ENCODE data around the gene PLA2G4B. TPM values are rescaled to one million over a fixed set of nuclear protein-coding genes. Genes with fewer than 3 reads are reported as not detected.

PLA2G4B gene
- total RNA-seq, 1 experiment from 2014 or later = 4.1 TPM

- intact Hi-C loops (cut with micrococcal nuclease; ENCODE audit: unreplicated experiment) = no loop called here
- DNase-seq = no peak
- CTCF ChIA-PET = interaction anchor here (0.6 kb wide), 1 partner anchor 31 kb away, joined by 3 read pairs; no protein-coding TSS in a partner anchor
- TF ChIP-seq CTCF (IDR thresholded peaks at IDR 0.05; ENCODE audit: unreplicated experiment) = no peak
- no peak overlapping the region for H3K4me3 Mint-ChIP-seq (ENCODE audit: low read depth, unreplicated experiment)
- BruUV-seq (replicated peaks) = no TSS peak
- H3K36me3 Mint-ChIP-seq (ENCODE audit: insufficient read depth, unreplicated experiment) = no peaks in the 10 kb centered on the region
- H3K4me1 Mint-ChIP-seq (ENCODE audit: low read depth, unreplicated experiment) = no peaks in the 10 kb centered on the region
- H3K27ac Mint-ChIP-seq (ENCODE audit: unreplicated experiment) = no peak overlapping the region
- peaks cover 43% of the 10 kb centered on the region for H3K27me3 Mint-ChIP-seq (ENCODE audit: unreplicated experiment)
- H3K9me3 Mint-ChIP-seq (ENCODE audit: low read depth, unreplicated experiment) = no peaks in the 10 kb centered on the region
These were observed 37.4 kb downstream of the PLA2G4B start for GRCh38 chr15:41876007-41876406.

DNA sequence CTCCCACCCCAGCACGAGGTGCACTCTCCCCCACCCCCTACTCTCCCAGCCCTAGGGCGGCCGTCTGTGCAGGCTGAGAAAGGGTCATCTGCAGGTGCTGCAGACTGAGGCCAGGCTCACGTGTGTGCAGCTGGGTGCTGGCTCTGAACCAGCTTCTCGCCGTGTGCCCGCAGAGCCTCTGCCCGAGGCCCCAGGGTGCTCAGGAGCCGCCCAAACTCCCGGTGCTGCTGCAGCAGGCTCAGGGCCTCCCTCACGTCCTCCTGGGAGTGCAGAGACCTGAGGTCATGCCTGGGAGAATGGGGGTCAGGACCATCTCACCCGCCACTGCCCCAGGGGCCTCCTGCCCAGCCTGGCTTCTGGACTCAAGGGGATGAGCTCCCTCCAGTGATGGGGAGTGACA lies 38.0 kb downstream of the PLA2G4B start:
- Mint-ChIP-seq H3K36me3 (ENCODE audit: insufficient read depth, unreplicated experiment) (no peaks in the 10 kb centered on the region), H3K27me3 (ENCODE audit: unreplicated experiment) (peaks cover 42% of the 10 kb centered on the region), H3K27ac (ENCODE audit: unreplicated experiment) (no peak overlapping the region), H3K4me1 (ENCODE audit: low read depth, unreplicated experiment) (no peaks in the 10 kb centered on the region), H3K9me3 (ENCODE audit: low read depth, unreplicated experiment) (no peaks in the 10 kb centered on the region), H3K4me3 (ENCODE audit: low read depth, unreplicated experiment) (no peak overlapping the region)
- TF ChIP-seq CTCF (IDR thresholded peaks at IDR 0.05; ENCODE audit: unreplicated experiment) = no peak
- CTCF ChIA-PET = no interaction called here
- intact Hi-C loops (cut with micrococcal nuclease; ENCODE audit: unreplicated experiment) = no loop called here
- BruUV-seq (replicated peaks) = no TSS peak
- no peak for DNase-seq

DNA sequence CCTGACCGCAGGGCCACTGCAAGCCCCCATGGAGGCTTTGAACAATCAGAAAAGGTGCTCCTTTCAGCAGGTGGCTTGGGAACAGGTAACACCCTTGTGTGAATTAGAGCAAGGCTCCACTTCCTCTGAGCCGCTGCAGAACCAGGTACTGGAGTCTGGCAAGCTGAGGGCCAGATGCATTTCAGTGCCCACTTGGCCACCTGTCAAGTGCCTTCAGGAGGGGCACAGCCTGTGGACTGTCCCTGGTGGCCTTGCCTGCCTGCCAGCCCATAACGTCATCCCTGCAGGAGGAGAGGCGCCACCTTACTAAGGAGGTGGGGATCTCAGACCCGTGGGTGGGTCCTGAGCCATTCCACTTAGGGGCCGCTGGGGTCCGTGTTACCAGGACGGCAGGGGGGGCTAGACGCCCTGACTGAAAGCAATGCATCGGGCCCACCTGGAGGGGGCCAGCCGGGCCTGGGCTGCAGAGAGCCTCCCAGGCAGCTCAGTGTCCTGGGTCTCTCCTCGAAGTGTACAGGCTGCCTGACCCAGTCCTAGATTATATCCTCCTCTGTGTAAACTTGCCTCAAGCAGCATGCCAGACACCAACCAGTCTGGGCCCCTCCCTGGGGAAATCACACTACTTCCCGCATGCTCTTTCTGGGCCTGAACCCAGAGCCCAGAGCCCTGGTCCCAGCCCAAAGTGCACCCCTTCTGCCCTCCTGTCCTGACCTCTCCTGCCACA lies 39.1 kb downstream of the PLA2G4B start:
- Mint-ChIP-seq H3K36me3 (ENCODE audit: insufficient read depth, unreplicated experiment) (no peaks in the 10 kb centered on the region), H3K4me1 (ENCODE audit: low read depth, unreplicated experiment) (no peaks in the 10 kb centered on the region), H3K27ac (ENCODE audit: unreplicated experiment) (no peak overlapping the region), H3K4me3 (ENCODE audit: low read depth, unreplicated experiment) (no peak overlapping the region), H3K9me3 (ENCODE audit: low read depth, unreplicated experiment) (no peaks in the 10 kb centered on the region), H3K27me3 (ENCODE audit: unreplicated experiment) (peaks cover 31% of the 10 kb centered on the region)
- CTCF ChIA-PET = no interaction called here
- TF ChIP-seq CTCF (IDR thresholded peaks at IDR 0.05; ENCODE audit: unreplicated experiment) = no peak
- BruUV-seq (replicated peaks) = no TSS peak
- intact Hi-C loops (cut with micrococcal nuclease; ENCODE audit: unreplicated experiment) = no loop called here
- no peak for DNase-seq

DNA sequence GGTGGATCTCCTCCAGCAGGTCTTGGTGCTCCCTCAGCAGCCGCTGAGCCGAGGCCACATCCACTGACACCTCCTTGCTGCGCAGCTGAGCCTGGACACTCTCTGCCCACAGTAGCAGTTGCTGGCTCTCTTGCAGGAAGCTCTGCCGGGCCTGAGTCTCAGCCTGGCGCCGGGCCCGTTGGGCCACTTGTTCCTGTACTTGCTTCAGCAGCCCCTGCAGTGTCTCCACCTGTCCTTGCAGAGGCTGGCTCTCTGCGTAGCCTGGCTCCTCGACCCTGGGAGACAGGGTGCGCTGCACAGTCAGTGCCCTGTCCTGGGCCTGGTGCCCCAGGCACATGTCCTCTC lies 39.7 kb downstream of the PLA2G4B start:
- no peak for TF ChIP-seq CTCF (IDR thresholded peaks at IDR 0.05; ENCODE audit: unreplicated experiment)
- CTCF ChIA-PET = no interaction called here
- H3K9me3 Mint-ChIP-seq (ENCODE audit: low read depth, unreplicated experiment) = no peaks in the 10 kb centered on the region
- H3K4me3 Mint-ChIP-seq (ENCODE audit: low read depth, unreplicated experiment) = no peak overlapping the region
- intact Hi-C loops (cut with micrococcal nuclease; ENCODE audit: unreplicated experiment) = no loop called here
- no peak for DNase-seq
- no peaks in the 10 kb centered on the region for H3K36me3 Mint-ChIP-seq (ENCODE audit: insufficient read depth, unreplicated experiment)
- H3K27me3 Mint-ChIP-seq (ENCODE audit: unreplicated experiment) = peaks cover 26% of the 10 kb centered on the region
- H3K27ac Mint-ChIP-seq (ENCODE audit: unreplicated experiment) = no peak overlapping the region
- BruUV-seq (replicated peaks) = no TSS peak
- no peaks in the 10 kb centered on the region for H3K4me1 Mint-ChIP-seq (ENCODE audit: low read depth, unreplicated experiment)
